ENCODE data around the gene TALDO1.

TALDO1 gene

GRCh38 chr11:788953-789940, 42.0 kb downstream of the TALDO1 start:
- no peak for DNase-seq

GRCh38 chr11:789943-790342, 42.7 kb downstream of the TALDO1 start, which contains the start of gene CEND1:
Gene CEND1 (minus strand): TSS chr11:790090. CDS start chr11:788576, 1,514 bp downstream.
- peak; percentile 32 for DNase-seq

- DNase-seq = peak; percentile 39
These were observed 43.7 kb downstream of the TALDO1 start for GRCh38 chr11:790721-791564.

- no peak for DNase-seq
These were observed 44.6 kb downstream of the TALDO1 start for GRCh38 chr11:791658-792534.

DNA sequence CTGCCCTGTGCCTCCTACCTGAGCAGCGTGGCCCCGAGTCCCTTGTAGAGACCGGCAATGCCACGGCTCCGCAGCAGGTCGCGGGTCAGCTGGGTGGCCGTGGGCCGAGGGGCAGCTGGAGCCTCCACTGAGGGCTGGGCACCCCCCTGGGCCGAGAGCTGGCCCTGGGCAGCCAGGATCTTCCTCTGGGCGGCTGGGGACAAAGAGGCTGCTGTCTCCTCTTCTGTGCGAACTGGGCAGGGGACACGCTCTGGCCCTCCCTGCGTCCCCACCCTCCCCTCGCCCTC, 45.2 kb downstream of the TALDO1 start:
- no peak for DNase-seq

DNA sequence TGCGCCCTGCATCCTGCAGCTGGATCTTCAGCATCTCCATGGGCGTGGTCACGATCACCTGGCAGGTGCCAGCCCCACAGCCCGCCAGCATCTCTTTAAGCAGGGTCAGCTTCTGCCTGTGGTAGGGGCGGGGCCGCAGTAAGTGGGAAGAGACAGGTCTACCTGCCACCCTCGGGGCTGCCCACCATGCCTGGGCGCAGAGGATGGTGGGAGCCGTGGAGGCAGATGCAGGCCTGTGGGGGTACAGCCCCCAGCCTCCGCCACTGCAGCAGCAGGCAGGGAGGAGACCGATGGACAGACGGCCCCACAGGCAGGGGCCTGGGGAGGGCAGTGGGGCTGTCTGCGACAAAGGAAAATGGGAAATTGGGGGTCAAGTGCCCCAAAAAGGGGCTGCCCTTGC, 45.6 kb downstream of the TALDO1 start:
- DNase-seq = no peak

GRCh38 chr11:793556-793955, 46.3 kb downstream of the TALDO1 start:
- DNase-seq = no peak

DNA sequence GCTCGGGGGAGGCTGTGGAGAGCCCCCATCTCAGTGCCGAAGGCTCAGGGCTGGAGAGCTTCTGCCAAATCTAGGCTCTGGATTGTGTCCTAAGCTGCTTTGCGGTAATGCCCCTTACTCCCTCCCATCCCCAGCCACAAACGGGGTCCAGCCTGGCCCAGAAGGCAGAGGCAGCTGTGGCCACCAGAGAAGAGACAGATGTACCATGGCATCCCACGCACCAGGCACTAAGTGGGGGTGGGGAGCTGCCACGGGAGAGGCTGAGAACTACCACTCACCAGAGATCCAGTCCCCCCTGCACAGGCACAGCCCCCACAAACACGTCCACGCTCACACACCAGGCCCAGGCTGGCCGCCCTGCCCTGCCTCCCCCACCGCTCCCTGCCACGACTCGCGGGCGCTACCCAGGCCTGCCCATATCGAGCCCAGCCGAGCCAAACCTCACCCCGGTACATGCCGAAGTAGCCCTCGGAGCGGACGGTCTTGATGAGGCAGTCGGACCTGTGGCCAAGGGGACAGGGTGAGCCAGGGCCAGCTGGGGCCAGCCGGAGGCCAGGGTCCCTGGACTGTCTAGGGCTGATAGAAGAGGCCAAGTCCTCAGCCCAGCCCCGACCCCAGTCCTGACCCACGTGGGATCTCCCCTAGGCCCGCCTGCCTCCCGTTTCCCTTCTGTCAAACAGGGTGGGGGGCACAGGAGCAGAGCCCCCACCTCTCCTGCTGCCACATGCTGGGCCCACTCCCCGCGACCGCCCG, 46.9 kb downstream of the TALDO1 start:
- DNase-seq = no peak

DNA sequence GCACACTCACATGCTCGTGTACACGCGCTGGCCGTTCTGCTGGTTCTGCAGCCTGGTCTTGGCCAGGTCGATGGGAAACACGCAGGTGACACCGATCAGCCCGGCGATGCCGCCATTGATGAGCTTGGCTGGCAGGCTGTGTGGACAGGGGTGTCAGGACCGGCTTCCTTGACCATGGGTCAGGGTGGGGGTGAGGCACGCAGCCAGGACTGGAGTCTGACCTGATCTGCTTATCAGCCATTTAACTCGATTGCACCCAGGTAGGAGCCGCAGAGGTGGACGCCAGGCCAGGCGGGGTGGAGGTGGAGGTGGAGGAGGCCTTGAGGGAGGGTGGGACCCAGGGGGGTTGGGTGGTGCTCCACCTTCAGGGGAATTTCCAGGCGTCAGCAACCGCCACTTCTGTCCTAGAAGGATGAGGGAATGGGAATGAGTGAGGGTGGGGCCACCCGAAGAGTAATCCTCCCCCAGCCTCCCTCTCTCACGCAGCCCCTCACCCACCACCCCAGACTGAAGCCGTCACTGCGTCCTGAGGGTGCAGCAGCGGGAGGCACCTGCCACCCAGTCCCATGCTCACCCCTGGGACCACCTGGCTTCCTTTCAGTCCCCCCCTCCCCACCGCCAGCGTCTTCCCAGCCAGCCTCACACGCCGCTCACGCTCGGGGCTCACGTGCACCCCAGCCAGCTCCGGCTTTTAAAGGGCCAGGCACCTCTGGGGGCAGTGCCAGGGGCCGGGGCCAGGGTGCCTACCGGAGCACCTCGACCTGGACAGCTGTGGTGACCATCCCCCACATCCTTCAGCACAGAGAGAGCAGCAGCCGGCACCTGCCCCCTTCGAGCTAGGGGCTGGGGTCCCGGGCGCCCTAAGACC, 47.7 kb downstream of the TALDO1 start:
- no peak for DNase-seq

GRCh38 chr11:795634-796564, 48.6 kb downstream of the TALDO1 start:
- peak; percentile 92 for DNase-seq

DNA sequence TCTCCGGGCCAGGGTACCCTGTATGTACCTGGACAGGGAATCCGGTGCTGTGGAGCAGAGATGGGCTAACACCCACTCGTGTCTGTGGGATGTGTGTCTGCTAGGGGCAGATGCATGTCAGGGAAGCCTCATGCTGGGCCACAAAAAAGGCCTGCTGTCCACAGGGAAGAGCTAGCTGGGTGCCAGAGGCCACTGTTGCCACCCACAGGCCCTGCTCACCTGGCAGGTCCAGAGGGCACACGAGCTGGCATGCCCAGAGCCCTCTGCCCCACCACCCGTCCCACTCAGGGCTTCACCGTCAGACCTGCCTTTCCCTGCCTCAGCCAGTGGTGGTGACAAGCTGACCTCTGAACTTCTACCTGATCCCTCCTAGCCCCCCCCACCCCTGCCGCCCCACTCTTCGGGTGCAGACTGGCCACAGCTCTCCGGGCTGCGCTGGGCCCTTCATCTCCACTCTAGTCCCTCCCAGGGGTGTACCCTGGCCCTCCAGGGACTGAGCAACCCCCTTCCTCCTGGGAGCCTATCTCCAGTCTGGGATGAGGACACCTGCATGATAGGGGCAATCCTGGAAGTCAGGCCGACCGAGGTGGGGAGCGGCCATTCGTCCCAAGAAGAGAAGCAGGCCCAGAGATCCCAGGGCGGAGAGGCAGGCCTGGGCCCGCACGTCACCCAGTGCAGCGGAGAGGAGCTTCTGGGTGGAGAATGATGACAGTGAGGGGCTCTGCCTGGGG, 49.5 kb downstream of the TALDO1 start:
- DNase-seq = no peak

DNA sequence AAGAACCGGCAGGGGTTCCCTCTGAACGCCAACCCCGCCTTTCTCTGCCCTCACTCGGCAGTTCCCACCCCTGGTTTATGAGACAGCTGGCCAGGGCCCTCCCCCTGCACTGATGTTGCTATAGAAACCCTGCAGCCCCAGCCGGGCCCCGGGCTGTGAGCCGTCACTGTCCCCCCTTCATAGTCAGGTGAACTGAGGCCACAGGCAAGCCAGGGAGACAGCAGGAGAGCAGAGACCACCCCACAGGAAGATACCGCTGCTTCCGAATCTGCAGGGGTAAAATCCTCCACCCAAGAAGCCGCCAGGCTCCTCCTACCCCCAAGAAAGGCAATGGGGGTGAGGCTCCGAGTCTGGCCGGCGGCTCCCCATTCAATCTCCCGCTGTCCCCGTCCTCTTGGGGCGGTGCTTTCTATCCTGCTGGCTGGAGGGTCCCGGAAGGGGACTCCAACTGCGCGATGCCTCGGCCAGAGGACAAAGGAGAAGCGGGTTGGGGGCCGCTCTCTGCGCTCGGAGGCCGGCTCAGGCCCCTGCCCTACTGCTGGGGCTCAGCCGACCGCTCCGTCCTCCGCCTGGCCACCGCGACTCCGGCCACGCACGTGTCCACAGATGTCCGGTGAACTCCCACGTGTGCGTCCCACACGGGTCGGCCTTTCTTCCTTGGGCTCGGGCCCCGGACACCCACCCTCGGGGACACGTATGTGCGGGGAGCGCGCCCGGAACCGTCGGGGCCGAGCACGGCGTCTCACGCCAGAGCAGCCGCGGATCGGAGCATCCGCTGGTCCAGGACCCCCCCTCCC, 50.2 kb downstream of the TALDO1 start:
- peak; percentile 86 for DNase-seq

DNA sequence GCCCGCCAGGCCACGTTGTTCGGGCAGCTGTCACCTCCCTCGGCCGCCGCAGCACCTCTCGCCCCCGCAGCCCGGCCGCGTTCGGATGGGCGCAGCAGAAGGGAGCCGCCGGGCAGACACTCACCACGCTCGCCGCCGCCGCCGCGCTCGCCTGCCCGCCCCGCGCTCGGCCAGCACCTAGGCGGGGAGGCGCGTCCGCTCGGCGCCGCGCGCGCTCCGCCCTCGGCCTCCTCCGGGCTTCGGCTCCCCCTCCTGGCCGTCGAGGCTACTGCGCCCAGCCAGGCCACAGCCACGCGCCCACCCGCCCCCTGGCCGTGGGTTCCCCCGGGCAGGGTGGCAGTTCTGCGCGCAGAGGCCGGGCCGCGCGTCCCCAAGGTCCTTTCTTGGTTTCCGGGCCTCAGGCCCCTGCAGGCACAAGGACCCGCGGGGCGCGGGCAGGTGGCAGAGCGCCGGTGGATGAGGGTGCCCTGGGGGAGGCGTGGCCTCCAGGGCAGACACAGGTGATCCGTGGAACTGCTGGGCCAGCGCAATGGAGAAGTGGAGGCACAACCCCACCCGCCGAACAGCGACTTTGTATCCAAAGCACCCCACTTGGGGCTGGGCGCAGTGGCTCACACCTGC, 50.9 kb downstream of the TALDO1 start, which contains the start of gene SLC25A22:
TSS of gene SLC25A22 (minus strand) at position 189 of the 621 bp plus-strand sequence. CDS start 3,275 bp downstream, outside the sequence.
- peak; percentile 88 for DNase-seq

- DNase-seq = no peak
These were observed 52.5 kb downstream of the TALDO1 start for GRCh38 chr11:799641-800316.

DNA sequence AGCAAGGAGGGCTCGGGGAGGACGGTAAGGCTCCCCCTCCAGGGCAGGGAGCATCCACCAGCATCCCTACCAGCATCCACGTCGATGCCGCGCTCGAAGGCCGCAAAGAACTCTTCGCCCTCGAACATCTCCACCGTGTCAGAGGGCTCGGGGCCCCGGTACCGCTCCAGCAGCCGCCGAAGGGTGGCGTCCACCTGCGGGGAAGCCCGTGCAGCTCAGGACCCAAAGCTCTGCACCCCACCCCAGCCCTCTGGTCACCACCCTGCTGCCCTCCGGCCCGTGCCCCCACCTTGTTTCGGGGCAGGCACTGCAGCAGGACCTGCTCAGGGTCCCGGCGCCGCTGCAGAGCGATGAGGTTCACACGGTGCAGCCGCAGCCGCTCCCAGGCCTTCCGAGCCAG, 53.2 kb downstream of the TALDO1 start:
- DNase-seq = no peak

DNA sequence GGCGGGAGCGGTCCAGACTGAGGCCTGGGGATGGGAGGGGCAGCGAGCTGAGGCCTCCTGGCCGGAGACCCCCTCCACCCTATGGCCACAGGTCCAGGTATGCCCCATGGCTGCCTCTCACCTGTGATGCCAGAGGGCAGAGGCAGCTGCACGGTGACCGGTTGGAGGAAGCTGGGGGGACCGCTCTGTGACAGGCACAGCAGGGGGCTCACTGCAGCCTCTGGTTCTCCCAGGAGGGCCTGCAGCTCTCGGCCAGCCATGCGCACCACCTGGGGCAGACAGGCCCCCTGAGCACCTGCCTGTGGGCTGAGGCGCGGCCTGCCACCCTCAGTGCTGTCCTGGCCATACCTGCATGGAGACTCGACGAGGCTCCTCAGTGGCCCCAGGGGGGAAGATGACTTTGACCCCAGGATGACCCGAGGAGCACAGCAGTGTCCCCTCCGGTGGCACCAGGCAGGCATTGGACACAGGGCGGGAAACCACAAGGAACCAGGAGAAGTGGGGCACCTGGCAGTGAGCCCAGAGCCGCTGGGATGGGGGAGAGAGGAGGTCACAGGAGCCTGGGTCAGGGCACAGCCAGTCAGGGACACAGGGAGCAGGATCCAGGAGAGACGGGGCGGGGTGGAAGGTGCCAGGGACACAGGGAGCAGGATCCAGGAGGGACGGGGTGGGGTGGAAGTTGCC, 54.0 kb downstream of the TALDO1 start:
- DNase-seq = no peak

Data from hematopoietic multipotent progenitor cell treated with erythropoietin and hydrocortisone succinate and interleukin-3 and kit ligand, for 6 days (in vitro differentiated cells).